HG03354 (cell line): Measurements from ENCODE around the gene SASH1.

ENCODE experiments used
- ATAC-seq: cut with Tn5 transposase; IDR thresholded peaks from one replicate; pipeline ENCODE4 v1.9.1; 2021; ENCODE audit warnings: mild to moderate bottlenecking; ENCODE audit not compliant: unreplicated experiment, poor library complexity, severe bottlenecking

Gene SASH1

DNA sequence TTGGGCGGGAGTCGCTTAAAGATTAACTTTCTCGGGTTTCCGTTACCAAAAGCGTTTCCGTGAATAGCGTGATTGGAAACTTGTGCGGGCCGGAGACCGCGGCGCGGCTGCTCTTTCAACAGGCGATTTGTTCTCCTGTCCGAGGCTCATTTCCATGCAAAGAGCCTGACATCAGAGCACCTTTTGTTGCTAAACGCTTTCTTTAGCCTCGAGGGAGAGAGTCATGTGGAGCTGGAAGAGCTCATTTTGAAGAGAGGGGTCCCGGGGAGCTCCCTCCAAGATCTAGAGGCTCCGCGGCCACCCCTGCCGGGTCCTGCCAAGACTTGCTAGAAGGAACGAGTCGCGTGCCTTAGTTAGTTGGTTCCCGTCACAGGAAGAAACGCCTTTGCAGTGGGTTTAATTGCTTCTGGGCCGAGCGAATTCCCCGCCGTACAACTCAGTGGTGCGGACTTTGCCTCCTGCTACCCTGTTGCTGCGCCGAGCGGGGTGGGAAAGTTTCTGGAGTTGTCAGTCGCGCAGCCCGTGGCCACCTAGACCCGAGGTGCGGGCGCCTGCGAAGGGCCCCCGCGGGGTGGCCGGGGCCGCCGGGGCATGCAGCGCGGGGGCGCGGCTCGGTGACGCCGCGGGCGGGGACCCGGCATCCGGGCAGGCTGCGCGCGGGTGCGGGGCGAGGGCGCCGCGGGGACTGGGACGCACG, at the start of gene SASH1:
Gene SASH1 (plus strand): TSS at position 489 of the 697 bp plus-strand sequence. CDS start 230 bp downstream, outside the sequence.
- peak; percentile 87 for ATAC-seq

DNA sequence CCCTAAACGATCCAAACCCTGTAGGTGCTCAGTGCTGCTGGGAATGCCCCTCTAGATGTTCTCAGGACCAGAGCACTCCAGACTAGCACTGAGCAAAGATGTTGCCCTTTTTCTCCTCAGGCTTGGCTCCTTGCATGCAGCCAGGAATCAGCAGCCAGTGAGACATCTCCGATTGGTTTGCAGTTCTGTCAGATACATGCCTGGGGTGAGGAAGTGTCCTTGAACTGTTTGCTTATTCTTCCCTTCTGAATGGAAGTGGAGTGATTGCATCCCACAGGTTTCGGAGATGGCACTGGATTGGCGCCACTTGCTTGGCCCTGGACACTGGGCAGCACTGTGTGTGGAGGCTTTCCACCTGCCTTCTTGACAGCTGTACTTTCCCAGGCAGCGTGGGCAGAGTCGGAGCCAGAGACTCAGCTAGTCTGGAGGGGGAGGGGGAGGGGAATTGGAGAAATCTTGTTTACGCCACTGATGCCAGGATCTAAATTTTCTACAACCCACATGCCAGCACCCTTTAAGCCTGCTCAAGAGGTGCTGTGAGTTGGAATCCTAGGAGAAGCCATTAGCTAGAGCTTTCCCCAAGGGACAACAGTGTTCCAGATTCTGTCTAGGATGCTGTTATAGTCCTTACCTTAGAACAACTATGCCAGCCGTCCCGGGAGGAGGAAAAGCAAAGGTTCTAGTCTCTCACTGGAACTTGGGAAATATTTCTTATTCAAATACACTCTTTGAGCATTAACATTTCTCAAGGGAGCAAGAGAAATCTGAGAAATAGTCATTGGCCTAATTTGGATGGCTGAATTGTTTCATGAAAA, 49.2 kb upstream of the SASH1 start:
- no peak for ATAC-seq

DNA sequence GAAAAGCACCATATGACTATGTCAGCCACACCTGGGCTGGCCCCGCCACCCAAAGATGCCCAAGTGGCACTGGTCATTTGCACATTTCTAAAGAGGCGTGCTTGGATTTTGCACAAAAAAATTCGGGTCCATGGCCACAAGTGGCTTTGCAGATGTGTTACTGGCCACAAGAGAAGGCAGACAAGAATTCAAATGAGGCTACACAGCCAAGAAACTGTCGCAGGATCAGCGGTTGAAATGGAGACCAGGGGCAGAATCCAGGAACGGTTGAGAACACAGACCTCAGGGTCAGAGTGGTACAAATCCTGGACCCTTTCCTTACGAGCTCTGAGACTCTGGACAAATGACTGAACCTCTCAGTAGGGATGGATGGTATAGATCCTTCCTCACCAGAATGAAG, 48.6 kb upstream of the SASH1 start:
- ATAC-seq = no peak

DNA sequence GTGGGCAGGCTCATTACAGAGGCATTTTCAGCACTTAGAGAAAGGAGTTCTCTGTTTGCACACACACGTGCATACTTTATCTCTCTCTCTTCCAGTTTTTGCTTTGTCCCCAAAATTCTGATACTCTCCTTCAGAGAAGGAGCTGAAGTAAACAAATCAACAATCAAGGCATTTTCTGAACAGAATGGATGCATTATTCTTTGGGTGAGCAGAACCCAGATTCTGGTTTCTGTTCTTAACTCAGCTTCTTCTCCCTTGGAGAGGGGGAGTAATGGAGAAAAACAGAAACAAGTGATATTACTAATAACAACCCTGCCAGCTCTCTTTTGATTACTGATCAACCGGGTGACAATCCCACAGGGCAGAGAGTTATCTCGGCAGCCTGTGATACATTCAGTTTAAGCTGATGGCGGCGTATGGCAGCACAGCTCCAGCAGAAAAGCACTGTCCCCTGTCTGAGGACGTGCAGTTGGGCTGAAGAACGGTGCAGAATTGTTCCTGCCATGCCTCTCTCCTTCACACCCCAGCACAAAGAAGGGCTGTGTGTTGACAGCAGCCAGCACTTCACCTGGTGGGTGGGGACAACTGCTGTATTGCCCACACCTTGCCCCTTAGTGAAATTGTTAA, 47.3 kb upstream of the SASH1 start:
- no peak for ATAC-seq

DNA sequence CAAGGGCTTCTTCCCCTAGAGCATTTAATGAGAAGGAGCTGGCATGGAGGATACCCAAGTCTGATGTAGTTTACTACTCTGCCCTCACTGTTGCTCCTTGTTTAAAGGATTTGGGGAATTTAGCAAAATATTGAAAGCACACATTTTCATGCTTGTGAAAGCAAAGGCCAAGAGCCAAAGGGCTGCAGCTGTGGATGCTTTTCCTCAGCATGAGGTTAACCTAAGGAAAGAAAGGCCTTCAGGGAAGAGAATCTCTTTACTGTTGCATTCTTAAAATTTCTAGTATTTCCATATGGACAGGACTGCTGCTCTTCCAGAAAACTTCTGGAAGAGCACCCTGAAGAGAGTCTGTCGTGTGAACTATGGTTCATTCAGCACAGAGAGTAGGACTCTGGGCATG, 45.9 kb upstream of the SASH1 start:
- ATAC-seq = no peak

DNA sequence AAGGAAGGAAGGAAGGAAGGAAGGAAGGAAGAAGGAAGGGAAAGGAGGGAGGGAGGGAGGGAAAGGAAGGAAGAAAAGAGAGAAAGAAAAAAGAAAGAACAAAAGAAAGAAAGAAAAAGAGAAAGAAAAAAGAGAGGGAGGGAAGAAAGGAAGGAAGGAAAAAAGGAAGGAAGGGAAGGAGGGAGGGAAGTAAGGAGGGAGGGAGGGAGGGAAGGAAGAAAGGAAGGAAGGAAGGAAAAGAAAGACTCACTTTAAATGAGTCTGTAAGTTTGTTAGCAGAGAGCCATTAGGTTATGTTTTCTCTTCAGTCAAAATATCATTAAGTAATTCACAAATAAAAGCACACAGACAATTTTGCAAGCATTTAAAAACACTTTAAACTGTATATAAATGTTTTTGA, 44.0 kb upstream of the SASH1 start:
- ATAC-seq = no peak

DNA sequence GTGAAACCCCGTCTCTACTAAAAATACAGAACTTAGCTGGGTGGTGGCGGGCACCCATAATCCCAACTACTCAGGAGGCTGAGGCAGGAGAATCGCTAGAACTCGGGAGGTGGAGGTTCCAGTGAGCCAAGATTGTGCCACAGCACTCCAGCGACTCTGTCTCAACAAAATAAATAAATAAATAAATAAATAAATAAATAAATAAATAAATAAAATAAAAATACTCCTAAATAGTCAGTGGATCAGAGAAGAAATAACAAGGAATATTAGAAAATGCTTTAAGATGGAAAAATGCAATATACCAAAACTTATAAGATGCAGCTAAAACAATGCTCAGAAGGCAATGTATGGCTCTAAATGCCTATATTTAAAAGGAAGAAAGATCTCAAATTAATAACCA, 39.0 kb upstream of the SASH1 start:
- no peak for ATAC-seq

DNA sequence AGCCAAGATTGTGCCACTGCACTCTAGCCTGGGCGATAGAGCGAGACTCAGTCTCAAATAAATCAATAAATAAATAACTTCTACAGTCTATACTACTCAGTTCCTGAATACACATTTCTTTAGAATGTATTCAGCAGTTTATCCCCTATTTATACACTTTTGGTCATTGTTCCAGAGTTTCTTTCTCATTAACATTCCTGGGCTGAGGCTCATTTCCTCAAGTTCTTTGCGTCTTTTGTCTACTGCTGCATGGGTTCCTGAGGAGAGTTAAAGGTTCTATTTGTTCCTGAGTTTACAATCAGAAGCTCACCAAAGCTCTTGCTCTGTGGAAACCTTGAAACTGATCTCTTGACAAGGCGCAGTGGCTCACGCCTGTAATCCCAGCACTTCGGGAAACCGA, 37.7 kb upstream of the SASH1 start:
- ATAC-seq = no peak

DNA sequence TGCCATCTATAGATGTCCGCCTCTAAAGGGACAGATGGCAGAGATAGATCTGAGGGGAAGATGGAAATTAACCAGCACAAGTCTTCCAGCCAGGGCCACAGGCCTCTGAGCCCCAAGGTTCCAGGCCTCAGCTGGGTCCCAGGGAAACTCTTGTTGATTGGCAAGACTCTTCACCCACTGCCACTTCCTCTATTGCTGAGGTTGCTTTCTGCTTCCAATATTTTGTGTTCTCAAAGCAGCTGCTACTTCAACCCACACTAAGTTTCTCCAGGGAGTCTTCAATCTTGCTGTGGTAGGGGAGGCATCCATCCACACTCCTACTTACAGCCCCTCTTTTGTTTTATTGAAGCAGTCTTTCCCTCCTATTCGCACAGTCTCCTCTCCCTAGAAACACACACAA, 36.4 kb upstream of the SASH1 start:
- no peak for ATAC-seq

DNA sequence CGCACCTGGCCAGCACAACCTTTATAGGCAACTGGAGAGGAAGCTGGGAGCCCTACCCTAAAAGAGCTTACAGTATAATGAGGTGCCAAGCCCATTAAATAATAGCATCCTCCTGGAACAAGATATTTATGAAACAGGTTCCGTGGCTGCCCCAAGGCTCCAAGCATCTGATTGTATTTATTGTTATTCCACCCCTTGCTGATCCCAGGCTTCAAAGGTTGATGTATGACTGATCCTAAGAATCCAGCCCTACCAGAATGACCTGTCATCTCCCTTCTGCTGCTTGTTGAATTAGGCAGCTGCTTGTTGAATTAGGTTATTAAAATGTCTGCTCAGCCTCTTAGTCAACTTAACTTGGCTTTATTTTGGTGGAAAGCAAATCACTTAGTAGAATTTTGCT, 35.2 kb upstream of the SASH1 start:
- ATAC-seq = no peak

DNA sequence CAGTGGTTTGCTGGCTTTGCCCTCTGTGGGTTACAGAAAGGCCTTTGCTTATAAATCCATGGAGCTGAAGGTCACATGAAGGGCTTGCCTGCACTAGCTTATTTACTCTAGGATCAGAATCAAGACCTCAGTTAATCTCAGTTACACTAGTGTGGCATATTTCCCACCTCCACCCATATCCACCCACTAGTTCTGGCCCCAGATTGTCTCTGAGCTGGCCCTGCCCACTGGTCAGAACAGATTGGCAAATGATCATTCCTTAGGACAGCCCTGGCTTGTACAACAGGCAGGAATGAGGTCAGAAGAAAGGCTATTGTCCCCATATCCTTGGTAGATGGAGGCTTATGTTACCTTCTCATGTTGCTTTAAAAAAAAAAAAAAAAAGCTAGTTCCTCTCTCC, 33.3 kb upstream of the SASH1 start:
- no peak for ATAC-seq

DNA sequence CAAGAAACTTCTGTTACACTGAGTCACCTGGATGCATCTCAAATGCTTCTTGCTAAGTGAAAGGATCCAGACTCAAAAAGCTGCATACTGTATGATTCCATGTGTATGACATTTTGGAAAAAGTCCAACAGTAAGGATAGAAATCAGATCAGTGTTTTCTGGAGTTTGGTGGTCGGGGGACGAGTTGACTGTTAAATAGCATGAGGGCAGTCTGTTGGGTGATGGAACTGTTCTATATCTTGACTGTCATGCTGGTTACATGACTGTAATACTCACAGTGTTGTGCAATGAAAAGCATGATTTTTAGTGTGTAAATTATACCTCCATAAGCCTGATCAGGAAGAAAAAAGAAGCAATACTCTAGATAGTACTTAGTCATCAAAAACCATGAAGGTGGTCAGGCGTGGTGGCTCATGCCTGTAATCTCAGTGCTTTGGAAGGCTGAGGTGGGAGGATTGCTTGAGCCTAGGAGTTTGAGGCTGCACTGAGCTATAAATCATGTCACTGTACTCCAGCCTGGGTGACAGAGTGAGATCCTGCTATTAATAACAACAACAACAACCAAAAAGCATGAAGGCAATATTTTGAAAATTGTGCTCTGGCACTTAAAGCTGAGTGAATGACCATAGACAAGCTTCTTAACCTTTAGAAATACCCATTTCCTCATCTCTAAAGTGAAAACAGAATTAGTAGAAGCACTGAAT, 30.5 kb upstream of the SASH1 start:
- ATAC-seq = no peak

DNA sequence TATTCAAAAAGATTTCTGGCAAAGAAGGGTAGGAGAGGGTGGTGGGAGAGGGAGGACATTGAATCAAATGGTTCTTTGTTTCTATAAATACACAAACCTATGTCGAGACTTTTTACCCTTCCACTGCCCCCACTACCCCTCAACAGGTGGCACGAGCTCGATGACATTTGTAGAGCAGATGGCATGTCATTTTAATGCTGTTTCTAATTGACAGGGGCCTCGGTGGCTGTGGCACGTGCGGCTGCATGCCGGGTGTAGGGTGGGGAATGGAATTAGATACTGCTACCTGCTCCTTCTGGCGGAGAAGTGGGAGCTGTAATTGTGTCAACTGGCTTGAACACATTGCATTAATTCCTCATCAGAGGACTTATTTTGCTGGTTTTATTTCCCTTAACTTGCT, 29.1 kb upstream of the SASH1 start:
- ATAC-seq = no peak

DNA sequence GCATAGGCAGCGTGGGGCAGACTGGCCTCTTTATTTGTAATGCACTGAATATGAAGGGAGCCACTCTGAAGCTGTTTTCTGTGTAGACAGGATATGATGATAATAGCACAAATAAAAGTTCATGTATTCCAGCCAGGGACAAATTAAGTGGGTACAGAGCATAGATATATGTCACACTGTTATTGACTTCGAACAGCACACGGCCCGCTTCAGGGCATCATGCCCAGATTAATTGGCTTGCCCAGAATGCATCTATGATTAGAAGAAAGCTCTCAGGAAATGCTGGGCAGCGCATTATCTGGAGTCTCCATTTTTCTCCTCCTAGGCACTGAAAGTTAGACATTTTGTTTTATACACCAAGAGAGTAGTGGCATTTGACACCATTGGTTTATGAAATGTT, 26.3 kb upstream of the SASH1 start:
- ATAC-seq = no peak

DNA sequence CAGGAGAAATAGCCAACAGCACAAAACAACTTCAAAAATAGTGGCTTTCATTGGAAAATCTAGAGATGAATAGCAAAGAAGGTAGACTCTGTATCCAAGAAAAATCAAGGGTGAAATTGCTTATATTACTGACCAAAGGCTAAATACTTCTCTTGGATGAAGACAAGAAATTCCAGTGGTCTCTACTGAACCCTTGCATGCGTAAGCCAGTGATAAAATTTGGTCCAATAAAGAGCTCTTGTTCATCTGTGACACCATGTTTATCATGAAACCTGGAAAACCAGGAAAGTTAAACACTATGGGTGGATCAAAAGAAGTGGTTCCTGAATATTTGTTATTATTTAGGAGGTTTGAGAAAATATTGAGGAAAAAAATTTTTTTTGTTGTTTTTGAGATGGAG, 25.6 kb upstream of the SASH1 start:
- no peak for ATAC-seq

DNA sequence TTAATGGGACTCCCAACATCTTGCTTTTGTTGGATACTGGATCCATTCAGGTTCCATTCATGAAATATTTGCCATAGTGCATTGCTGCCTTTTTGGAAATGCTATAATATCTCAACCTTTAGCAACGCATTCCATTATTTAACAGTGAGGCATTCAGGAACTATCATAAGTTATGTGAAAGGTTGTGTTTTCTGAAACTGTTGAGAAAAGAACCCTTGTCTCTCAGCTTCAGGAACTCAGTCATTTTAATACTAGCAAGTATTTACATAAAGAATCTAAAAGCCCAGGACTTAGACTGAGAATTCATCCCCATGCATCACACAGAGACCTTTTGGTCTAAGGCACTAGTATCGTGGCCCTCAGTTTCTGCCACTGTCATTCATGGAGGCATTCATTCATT, 24.9 kb upstream of the SASH1 start:
- ATAC-seq = no peak

DNA sequence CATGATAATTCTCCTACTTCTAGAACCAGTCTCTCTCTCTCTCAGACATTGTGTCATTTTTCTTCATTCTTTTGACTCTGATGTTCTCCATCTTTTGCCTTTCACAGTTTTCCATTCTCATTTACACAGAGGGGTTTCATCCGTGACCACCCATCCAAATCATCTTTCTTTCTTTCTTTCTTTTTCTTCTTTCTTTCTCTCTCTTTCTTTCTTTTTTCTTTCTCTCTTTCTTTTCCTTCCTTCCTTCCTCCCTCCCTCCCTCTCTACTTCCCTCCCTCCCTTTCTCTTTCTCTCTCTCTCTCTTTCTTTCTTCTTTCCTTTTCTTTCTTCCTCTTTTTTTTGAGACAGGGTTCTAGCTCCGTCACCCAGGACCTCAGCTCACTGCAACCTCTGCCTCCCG, 19.9 kb upstream of the SASH1 start:
- ATAC-seq = no peak

DNA sequence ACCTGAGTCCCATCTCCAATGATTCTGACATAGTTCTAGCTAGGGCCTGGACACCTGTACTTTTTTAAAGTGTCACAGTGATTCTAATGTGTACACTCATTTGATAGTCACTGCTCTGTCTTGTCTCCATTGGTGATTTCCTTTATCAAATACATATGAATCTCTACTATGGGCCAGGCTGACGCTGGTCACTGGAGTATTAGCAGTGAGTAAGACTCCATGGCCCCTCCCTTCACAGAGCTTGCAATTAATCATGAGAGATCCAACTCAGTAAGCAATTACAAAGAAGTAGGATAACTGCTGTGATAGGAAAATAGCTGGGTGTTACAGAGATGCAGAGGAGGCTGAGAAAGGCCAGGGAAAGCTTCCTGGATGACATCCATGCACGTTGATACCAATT, 19.3 kb upstream of the SASH1 start:
- ATAC-seq = no peak

DNA sequence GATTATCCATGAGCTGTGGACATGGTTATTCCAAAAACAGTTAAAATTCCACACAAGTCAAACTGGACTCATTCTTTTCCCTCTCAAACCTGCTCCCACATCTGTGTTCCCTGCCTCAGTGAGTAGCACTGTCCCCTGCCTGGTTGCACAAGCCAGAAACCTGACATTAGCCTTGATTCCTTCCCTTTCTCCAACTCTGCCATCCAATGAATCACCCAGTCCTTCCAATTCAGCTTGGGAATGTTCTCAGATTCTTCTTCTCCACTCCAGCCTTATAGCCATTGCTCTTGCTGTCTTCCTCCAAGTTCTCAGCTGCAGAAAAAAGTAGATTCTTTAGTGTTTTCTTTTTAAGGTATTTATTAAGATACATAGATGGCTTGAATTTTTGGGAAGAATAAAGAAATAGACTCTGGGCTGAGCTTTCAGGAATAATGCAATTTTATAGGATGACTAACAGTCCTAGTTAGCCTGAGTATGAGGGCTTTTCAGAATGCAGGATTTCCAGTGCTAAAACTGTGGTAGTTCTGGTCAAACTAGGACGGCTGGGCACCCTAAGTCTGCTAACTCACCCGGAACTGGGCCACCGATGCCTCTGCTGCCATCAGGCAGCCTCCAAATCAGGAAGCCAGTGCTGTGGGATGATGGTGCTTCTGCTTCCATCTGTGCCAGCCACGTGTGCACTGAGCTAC, 18.2 kb upstream of the SASH1 start:
- ATAC-seq = no peak
